HFFc6 (cell line): ENCODE results near the gene BCR. TPM values are rescaled to one million over a fixed set of nuclear protein-coding genes. Genes with fewer than 3 reads are reported as not detected.
A peak's percentile ranks its signal among the peaks of the same experiment; 100 is the strongest.

Source experiments
- DNase-seq: peaks from one replicate; pipeline ENCODE4 v3.0.0-alpha.2; 2018
- H3K27ac Mint-ChIP-seq: 2 replicates; pipeline ENCODE4 v1.8.0; 2020; ENCODE audit warnings: mild to moderate bottlenecking, mixed read lengths
- H3K27me3 Mint-ChIP-seq: 2 replicates; pipeline ENCODE4 v1.8.0; 2021; ENCODE audit warnings: mild to moderate bottlenecking, moderate library complexity, mixed read lengths; ENCODE audit not compliant: insufficient read depth
- H3K36me3 Mint-ChIP-seq: 2 replicates; pipeline ENCODE4 v1.8.0; 2021; ENCODE audit warnings: low read depth, mixed read lengths
- H3K4me1 Mint-ChIP-seq: 2 replicates; pipeline ENCODE4 v1.8.0; 2020; ENCODE audit warnings: low read depth, mixed read lengths
- H3K4me3 Mint-ChIP-seq: 2 replicates; pipeline ENCODE4 v1.8.0; 2020; ENCODE audit warnings: mild to moderate bottlenecking, moderate library complexity, mixed read lengths
- H3K9me3 Mint-ChIP-seq: 2 replicates; pipeline ENCODE4 v1.8.0; 2020; ENCODE audit warnings: mild to moderate bottlenecking, mixed read lengths
- CTCF ChIP-seq: fragments of 200-600 bp; sonication (generic); IDR thresholded peaks from 2 replicates; pipeline ENCODE4 v1.5.0; 2021; ENCODE audit warnings: antibody characterized with exemption, mild to moderate bottlenecking
- total RNA-seq, 6 experiments: library from RNA; stranded (reverse); fragmentation: NEBNext Ultra II Directional; extraction: Animal tissue kit (Norgen Biotek cat#: 25700); gene quantifications; 2 replicates in 1 of 6; 3 replicates in 5 of 6; pipeline ENCODE4 v1.2.3, GENCODE V29; 2021

BCR gene
- total RNA-seq, 6 experiments from 2014 or later = 28.0 to 41.3 (median 31.3) TPM

GRCh38 chr22:23289851-23290724 lies 109.8 kb downstream of the BCR start:
- Mint-ChIP-seq H3K27ac (peak overlapping the region; percentile 59), H3K27me3 (peaks cover 2% of the 10 kb centered on the region), H3K4me1 (peaks cover 16% of the 10 kb centered on the region), H3K4me3 (no peak overlapping the region), H3K36me3 (peaks cover 6% of the 10 kb centered on the region), H3K9me3 (no peaks in the 10 kb centered on the region)
- peak; percentile 92 for TF ChIP-seq CTCF
- DNase-seq = peak; percentile 53

GRCh38 chr22:23291806-23292452 lies 111.6 kb downstream of the BCR start:
- H3K9me3 Mint-ChIP-seq = no peaks in the 10 kb centered on the region
- TF ChIP-seq CTCF = no peak
- DNase-seq = no peak
- H3K27ac Mint-ChIP-seq = no peak overlapping the region
- H3K4me3 Mint-ChIP-seq = no peak overlapping the region
- H3K4me1 Mint-ChIP-seq = peaks cover 8% of the 10 kb centered on the region; the same call in 1 of the 2 replicates
- H3K27me3 Mint-ChIP-seq = peaks cover under 1% of the 10 kb centered on the region
- H3K36me3 Mint-ChIP-seq = peaks cover 10% of the 10 kb centered on the region

- no peak overlapping the region for H3K27ac Mint-ChIP-seq
- DNase-seq = no peak
- H3K4me3 Mint-ChIP-seq = no peak overlapping the region
- peaks cover 8% of the 10 kb centered on the region; the same call in 1 of the 2 replicates for H3K4me1 Mint-ChIP-seq
- H3K27me3 Mint-ChIP-seq = no peaks in the 10 kb centered on the region; the same call in 1 of the 2 replicates
- no peaks in the 10 kb centered on the region for H3K9me3 Mint-ChIP-seq
- peaks cover 14% of the 10 kb centered on the region for H3K36me3 Mint-ChIP-seq
- TF ChIP-seq CTCF = no peak
Observed at GRCh38 chr22:23292453-23293350, 112.4 kb downstream of the BCR start.

- no peaks in the 10 kb centered on the region; the same call in 1 of the 2 replicates for H3K27me3 Mint-ChIP-seq
- H3K4me1 Mint-ChIP-seq = peaks cover 8% of the 10 kb centered on the region; the same call in 1 of the 2 replicates
- no peak overlapping the region for H3K4me3 Mint-ChIP-seq
- peaks cover 14% of the 10 kb centered on the region for H3K36me3 Mint-ChIP-seq
- H3K27ac Mint-ChIP-seq = no peak overlapping the region
- H3K9me3 Mint-ChIP-seq = no peaks in the 10 kb centered on the region
- no peak for DNase-seq
- no peak for TF ChIP-seq CTCF
Observed at GRCh38 chr22:23293720-23294119, 113.4 kb downstream of the BCR start.

GRCh38 chr22:23294221-23294620 lies 113.9 kb downstream of the BCR start:
- Mint-ChIP-seq H3K36me3 (peaks cover 14% of the 10 kb centered on the region), H3K4me1 (peaks cover 8% of the 10 kb centered on the region; the same call in 1 of the 2 replicates), H3K4me3 (no peak overlapping the region), H3K27ac (no peak overlapping the region), H3K9me3 (no peaks in the 10 kb centered on the region), H3K27me3 (no peaks in the 10 kb centered on the region; the same call in 1 of the 2 replicates)
- TF ChIP-seq CTCF = no peak
- DNase-seq = no peak
